ENCODE data around the gene LRP6.
A peak's percentile ranks its signal among the peaks of the same experiment; 100 is the strongest.
"Not testable (repeated sequence)": the region's sequence is repeated elsewhere in the genome, so short reads cannot be mapped to it uniquely, and the experiment has no call there.

Gene LRP6

DNA sequence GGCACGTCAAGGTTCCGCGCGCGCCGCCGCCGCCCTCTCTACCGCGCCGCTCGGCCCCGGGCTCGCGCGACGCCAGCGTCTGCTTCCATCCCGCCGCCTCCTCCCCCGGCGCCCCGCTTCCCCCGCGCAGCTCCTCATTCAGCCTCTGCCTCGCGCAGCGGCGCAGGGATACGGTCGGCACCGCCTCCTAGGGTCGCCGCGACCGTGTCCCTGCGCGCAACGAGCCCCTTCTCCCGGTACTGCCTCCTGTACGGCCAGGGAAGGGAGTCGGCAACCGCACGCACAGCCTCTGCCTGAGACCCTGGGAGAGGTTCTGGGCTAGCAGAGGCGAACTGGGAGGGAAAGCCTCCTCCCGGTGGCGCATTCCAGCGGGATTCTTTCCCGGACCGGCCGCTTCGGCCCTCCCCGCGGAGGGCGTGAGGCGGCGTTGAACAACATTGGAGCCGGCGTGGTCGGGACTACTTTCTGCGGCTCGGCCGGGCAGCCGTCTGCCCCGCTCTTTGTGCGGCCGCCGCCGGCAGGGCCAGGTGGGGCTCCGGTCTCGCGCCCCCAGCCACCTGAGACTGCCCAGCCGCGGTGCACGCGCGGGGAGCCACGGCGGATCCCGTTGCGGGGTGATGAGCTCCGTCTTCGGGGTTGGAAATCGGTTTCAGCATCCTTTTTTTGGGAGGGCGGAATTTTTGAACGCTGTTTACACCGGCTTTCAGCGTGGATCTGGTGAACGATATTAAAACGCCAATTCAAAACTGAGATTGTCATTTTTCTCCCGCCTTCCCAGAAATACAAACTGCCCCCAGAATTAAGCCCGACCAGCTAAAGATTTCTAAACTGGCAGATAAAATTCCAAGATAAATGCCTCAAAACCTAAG is at the start of gene LRP6:
TSS of gene LRP6 (minus strand) at position 172 of the 869 bp plus-strand sequence. CDS start 309 bp downstream, outside the sequence.
- DNase-seq = peak; percentile 89

DNA sequence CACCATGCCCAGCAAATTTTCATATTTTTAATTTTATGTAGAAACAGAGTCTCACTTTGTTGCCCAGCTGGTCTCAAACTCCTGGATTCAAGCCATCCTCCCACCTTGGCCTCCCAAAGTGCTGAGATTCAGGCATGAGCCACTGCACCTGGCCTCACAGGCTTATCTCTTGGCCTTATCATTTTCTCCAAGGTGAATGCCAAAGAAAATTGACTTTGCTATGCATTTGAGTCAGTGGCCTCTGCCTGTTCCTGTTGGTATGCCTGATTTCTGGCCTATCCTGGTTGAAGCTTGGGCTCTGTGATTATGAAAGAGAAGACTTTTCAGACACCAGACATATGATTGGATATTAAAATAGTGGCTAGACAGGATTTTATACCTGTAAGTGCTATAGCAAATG is 49.0 kb upstream of the LRP6 start:
- no peak for DNase-seq

DNA sequence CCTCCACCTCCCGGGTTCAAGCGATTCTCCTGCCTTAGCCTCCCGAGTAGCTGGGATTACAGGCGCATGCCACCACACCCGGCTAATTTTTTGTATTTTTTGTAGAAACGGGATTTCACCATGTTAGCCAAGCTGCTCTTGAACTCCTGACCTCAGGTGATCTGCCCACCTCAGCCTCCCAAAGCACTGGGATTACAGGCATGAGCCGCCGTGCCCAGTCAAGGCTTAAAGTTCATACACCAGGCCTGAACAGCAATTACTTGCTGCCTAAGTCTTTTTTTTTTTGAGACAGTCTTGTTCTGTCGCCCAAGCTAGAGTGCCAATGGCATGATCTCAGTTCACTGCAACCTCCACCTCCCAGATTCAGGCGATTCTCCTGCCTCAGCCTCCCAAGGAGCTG is 43.9 kb upstream of the LRP6 start:
- DNase-seq = not testable (repeated sequence)

DNA sequence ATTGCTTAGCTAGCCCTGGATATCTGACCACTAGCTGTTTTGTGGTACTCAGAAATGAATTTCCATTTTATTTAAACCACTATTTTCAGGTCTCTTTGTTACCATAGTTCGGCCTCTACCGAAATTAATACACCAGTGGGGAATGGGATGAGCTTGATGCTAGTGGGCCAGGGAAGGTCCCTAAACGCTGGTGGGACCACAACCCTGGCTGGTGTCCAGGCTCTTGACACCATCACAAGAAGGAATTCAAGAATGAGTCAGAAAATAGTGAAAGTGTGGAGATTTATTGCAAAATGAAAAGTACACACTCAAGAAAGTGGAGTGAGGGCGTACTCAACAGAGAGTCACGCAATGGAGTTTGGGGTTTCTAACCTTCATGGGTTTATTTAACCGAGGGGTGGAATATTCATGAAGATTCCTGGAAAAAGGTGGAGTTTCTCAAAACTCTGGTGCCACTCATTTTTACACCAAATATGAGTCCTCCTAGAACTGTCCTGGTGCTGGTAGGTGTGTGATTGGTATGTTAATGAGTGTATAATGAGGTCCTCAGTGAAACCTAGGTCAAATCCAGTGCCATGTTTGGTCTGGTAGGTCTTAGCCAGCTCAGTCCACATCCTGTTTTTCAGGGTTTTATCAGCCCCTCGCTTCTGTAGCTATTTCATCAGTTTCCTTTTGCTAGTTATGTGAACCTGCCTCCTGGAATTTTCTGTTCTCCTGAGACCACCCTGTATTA is 38.9 kb upstream of the LRP6 start:
- no peak for DNase-seq

DNA sequence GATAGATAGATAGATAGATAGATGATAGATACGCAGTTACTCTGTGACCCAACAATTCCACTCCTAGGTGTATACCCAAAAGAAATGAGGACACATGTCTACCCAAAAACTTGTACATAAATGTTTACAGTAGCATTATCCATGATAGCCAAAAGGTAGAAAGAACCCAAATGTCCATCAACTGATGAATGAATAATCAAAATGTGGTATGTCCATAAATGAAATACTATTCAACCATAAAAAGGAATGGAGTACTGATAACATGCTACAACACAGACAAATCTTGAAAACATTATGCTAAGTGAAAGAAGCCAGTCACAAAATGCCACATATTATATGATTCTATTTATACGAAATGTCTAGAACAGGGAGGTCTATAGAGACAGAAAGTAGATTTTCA is 36.1 kb upstream of the LRP6 start:
- DNase-seq = no peak

DNA sequence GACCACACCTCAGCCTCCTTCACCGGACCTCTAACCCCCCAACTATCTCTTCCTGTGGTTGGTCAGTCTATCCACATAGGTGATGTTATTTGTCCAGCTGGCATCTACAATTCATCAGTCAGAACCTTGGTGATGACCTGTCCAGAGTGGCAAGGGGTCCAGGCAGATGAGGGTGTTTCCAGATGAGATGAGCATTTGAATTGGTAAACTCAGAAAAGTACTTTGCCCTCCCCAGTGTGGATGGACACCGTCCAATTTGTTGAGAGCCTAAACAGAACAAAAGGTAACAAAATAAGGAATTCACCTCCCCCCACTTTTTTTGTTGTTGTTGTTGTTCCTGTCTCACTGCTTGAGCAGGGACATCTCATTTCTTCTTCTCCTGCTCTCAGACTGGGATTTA is 34.3 kb upstream of the LRP6 start:
- DNase-seq = no peak

DNA sequence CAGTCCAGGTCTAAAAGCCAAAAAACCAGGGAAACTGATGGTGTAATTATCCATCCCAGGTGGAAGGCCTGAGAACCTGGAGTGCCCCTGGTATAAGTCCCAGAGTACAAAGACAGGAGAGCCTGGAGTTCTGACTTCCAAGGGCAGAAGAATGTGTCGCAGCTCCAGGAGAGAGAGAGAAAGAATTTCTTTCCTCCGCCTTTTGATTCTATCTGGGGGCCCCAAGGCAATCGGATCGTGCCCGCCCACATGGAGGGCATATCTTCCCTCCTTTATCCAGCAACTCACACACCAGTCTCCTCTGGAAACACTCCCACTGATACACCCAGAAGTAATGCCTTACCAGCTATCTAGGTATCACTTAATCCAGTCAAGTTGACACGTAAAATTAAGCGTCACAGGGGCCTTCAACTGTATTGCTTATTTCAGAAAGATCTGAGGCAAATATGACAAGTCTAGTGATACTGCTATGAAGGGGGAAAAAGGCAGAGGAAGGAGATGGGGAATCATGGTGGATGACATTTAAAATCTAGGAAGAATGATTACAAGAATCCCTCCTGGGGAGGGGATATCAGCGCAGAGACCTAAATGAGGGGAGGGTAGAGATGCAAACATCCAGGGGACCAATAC is 30.5 kb upstream of the LRP6 start:
- DNase-seq = no peak

DNA sequence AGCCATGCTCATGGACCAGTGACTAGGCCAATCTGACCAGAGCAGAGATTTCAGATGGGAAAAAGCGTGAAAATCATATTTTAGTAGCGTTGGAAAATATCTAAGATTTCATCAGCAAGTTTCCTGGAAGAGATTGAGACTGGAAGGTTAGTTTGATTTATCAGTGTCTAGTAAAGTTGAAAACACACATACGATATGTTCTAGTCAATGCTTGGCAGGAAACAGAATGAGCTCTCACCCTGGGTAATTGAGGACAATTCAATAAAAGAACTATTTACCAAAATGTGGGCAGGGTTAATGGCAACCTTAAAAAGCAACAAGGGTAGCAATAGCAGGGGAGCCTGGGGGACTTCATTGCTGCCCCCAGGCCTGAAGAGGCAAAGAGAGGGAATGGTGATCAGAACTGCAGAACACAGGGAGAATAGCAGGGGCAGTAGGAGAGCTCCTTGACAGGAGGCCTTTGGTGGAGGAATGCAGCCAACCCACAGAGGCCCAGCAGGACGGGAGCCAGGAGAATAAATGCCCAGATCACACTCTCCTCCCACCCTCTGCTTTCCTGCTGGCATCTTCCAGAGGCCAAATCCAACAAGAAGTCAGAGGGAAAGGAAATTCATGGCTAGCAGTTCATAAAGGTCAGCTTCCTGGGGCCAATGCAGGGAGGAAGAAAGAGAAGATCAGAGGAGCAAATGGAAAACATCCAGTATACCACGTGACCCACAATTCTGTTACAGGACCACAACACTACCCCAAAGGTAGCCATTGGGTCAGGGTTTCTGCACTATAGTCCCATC is 27.6 kb upstream of the LRP6 start:
- DNase-seq = no peak

DNA sequence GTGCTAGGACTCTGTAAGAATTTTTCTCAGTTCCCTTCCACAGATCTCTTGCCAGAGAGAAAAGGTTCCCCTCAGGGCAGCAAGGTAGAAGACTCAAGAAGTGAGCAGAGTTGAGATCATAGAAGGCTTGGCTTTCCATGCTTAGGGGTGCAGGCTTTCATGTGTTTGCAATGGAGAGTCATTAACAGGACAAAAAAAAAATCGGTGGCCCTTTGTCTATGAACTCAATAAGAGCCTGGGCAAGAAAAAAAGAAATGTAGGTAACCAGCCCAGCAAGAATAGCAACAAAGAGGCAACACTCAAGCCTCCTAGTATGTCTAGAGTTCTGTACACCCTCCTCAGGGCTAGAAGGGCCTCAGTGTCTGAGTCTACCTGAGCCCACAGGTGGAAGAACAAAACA is 23.4 kb upstream of the LRP6 start:
- DNase-seq = no peak

DNA sequence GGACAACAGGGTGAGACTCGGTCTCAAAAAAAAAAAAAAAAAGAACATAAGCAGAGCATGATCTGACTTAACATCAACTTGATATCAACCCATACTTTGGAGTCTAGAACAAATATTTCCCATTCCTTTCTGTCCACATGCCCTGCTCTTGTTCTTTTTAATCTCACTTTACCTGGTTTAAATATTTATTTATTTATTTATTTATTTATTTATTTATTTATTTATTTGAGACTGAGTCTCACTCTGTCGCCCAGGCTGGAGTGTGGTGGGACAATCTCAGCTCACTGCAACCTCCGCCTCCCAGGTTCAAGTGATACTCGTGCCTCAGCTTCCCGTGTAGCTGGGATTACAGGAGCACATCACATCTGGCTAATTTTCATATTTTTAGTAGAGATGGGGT is 19.6 kb upstream of the LRP6 start:
- no peak for DNase-seq

DNA sequence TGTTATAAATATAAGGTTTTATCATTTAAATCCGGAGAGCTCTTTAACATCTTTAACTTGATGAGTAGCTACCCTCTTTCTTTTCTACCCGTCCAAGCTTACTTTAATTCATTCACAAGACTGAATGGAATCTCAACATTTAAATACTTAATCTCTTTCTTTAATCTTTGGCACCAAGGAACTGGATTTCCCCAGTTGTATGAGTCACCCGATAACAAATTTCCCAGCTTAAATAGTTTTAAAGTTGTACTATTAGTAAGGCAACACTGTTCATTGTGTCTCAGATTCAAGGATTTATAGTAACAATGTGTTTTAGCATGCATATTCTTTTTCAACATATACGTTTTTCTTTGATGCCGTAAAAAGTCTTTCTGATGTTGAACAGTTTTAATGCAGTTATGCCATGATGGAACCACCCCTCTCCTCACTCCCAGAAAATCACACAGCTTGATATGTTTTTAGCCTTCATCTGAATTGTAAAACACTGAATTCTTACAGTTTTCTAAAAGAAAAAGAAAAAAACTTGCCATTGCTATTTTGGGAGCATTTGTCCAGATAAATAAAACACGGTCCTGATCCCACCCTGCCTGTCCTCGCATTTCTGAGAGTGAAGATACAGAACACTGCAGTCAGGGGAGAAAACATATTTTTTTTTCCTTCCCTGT is 16.0 kb upstream of the LRP6 start:
- DNase-seq = no peak

DNA sequence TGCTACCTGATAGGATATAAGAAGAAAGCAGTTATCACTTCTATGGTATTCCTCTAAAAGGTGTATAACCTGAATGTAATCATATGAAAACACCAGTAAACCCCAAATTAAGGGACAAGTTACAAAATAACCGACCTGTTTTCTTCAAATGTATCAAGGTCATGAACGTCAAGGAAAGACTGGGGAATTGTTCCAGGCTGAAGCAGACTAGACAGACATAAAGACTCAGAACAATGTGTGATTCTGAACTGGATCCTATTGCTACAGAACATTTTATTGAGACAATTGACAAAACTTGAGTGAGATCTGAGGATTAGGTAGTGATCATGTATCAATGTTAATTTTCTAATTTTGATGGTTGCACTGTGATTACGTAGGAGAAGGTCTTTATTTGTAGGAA is 15.4 kb upstream of the LRP6 start:
- no peak for DNase-seq

DNA sequence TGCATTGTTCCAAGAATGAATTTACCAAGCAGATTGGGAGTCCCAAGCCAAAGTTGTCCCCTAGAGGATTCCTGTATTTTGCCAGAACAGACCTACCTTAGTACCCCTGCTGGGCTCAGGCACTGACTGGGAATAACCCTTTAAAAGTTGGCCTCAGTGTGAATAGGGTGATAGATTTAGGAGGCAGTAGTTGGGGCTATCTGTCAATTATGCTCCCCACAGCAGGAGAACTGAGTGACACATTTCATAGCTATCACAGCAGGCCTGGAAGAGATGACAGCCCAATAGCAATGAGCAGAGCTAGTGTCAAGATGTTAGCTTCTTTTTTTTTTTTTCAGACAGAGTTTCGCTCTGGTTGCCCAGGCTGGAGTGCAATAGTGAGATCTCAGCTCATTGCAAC is 14.3 kb upstream of the LRP6 start:
- no peak for DNase-seq

DNA sequence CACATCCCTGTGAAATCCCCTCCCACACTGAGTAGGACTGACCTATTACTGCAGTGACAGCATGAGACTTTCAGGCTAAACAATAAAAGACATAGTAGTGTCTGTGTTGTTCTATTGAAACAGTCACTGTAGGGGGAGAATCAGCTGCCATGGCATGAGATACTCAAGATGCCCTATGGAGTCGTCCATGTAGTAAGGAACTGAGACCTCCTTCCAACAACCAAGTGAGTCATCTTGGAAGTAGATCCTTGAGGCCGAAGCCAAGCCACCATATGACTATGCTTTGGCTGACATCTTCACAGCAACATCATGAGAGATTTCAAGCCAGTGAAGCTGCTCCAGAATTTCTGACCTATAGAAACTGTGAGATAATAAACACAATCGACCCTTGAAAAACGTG is 12.1 kb upstream of the LRP6 start:
- no peak for DNase-seq

DNA sequence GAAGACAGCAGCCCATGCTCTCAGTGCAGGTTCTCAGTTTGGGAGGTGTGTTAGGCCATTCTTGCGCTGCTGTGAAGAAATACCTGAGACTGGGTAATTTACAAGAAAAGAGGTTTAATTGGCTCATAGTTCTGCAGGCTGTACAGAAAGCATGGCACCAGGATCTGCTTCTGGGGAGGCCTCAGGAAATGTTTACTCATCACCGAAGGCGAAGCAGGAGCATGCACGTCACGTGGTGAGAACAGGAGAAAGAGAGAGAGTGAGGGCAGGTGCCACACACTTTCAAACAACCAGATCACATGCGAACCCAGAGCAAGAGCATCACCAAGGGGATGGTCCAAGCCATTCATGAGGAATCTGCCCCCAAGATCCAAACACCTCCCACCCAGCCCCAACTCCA is 9.0 kb upstream of the LRP6 start:
- DNase-seq = peak; percentile 42

DNA sequence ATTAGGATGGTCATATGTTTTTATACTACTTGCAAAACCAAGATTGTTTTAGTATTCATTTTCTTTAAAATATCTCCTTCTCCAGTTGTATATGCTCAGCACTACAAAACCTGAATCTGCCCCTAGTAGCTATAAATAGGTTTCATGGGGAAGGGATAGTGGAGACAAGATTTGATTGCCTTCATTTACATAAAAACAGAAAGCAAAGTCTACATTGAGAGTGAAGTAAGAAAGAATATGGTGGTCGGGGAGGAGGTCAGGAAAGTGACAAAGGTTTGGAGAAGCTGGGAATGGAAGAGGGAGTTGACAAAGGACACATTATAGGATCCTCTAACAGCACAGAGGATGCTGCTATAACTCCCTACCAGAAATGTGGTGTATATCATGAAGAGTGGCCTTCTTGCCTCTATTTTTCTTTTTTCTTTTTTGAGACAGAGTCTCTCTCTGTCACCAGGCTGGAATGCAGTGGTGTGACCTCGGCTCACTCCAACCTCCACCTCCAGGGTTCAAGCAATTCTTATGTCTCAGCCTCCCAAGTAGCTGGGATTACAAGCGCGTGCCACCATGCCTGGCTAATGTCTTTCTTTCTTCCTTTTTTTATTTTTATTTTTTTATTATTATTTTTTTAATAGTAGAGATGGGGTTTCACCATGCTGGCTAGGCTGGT is 6.6 kb upstream of the LRP6 start:
- no peak for DNase-seq

DNA sequence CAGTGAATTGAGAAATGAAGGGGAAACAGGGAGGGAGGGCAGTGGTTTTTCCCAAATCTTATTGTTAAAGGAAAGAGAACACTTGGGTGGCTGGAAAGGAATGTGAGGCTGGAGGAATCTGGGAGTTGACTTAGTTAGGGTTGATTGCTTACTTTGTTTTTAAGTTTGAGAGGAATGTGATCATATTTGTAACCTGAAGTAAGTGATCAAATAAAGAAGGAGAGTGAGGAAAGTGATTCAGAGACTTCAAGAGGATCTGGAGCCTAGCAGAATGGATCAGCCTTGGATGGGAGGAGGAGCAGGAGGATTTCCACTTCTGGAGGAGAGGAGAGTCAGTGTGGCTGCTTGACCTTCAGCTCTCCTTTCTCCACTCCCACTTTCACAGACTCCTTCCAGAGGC is 6.0 kb upstream of the LRP6 start:
- DNase-seq = no peak

DNA sequence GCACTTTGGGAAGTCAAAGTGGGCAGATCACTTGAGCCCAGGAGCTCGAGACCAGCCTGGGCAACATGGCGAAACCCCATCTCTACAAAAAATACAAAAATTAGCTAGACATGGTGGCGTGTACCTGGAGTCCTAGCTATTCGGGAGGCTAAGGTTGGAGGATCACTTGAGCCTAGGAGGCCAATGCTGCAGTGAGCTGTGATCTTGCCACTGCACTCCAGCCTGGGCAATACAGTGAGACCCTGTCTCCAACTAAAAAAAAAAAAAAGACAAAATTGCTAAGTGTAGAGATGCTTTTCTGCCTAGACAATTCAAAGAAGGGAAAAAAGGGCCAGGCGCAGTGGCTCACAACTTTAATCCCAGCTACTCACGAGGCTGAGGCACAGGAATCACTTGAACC is 3.4 kb upstream of the LRP6 start:
- DNase-seq = no peak

DNA sequence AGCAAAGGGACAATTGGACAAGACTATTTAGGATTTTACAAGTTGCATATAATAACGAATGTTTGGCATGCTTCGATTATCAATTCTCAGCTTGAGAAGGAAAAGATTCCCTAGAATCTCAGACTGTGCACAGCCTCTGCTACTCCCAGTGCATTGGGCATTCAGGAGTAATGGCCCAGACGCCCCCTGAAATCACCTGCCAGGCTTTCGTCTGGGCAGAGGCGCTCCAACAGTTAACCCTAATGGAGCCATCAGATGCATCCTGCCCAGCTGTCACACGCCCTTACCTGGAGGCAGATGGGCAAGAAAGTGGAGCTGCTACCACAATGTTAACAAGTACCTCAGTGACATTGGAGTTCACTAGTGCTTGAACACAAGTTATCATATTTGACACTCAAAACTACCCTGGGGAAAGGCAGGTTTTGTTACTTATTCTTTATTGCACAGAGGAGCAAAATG is 927 bp upstream of the LRP6 start:
- DNase-seq = no peak

DNA sequence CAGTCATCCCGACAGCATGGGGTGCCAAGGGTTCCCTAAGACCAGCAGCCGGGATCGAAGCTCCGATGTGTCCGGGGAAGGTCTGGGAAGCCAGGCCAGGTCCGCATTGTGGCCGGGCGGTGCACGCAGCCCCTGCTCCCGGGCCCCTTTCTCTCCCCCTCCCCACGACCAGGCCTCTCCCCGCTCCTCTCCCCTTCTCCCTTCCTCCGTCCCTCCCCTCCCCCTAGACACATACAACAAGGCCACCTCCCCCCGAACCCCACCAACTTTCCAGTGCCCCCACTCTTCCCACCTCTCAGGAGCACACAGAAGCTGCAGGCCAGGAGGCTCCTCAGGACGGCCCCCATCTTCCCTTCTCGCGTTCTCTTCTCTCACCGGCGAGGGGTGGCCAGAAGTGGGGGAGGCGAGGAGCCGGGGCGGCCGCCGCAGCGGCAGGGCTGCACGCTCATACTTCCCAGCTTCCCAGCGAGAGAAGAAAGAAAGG is 413 bp downstream of the LRP6 start:
- DNase-seq = no peak

DNA sequence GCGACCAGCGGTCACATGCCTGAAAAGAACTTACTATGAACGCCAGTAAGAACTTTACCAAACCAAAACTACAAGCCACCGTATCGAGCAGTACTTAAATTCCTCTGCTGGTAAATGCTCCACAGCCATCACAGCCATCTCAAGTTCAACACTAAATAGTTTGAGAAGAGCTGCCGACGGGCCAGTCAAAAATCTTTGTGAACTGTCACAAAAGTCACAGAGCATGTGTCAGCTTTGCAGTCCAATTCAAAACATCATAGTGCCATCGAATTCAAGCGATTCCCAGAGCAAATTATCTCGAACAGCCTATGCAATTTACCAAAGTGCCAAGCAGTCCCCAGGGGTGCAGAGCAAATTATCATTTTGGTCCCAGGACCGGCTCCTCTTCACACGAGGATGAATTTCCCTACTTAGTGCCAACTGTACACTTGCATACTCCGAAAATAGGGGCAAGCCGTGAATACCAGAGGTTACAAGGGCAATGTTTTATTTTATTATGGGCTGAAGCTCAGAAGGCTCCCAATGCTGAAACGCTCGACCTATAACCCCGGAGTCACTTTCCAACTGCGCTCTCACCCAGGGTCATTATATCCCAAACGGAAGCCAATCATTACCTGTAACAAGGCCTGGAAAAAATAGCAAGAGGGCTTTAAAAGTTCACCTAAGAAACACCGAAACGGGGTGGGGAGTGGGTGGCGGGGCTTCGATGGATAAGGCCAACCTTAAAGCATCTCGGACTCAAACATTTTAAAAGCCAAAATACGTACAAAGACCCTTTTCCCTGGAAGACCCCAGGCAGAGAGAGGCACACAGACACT is 1.1 kb downstream of the LRP6 start:
- DNase-seq = no peak

All from NCI-H774 (cell line).